Esophagus muscularis mucosa (tissue), 4 donors: ENCODE data around the gene LMF1. TPM values are rescaled to one million over a fixed set of nuclear protein-coding genes. Genes with fewer than 3 reads are reported as not detected.

Experiments
- DNase-seq: peaks from one replicate; pipeline ENCODE4 v3.0.0-alpha.2; 2017; ENCODE audit errors: extremely low spot score
- H3K27ac ChIP-seq, 4 donors: fragments of 200-600 bp; sonication (generic); replicated peaks in 1 of 4; 1 replicate in 3 of 4; 2 replicates in 1 of 4; pipeline ENCODE4 v1.5.1; 2016 to 2019; ENCODE audit warnings: mild to moderate bottlenecking in 1 of 4
- H3K27me3 ChIP-seq, 4 donors: fragments of 200-600 bp; sonication (generic); one replicate each; pipeline versions ENCODE4 v1.5.1 to v1.6.0; 2016 to 2019
- H3K36me3 ChIP-seq, 4 donors: fragments of 200-600 bp; sonication (generic); one replicate each; pipeline ENCODE4 v1.5.1; 2016 to 2019
- H3K4me1 ChIP-seq, 4 donors: fragments of 200-600 bp; sonication (generic); one replicate each; pipeline ENCODE4 v1.5.1; 2016 to 2019
- H3K4me3 ChIP-seq, 4 donors: fragments of 200-600 bp; sonication (generic); 1 replicate in 2 of 4; 2 replicates in 2 of 4; pipeline ENCODE4 v1.5.1; 2016 to 2019; ENCODE audit warnings: mild to moderate bottlenecking in 4 of 4, moderate library complexity in 1 of 4
- H3K9me3 ChIP-seq, 4 donors: fragments of 200-600 bp; sonication (generic); 1 replicate in 3 of 4; 2 replicates in 1 of 4; pipeline ENCODE4 v1.5.1; 2016 to 2019
- EP300 ChIP-seq: sonication (generic); formaldehyde crosslinking; IDR thresholded peaks from one replicate; pipeline ENCODE4 v1.6.1; 2017; ENCODE audit warnings: antibody characterized with exemption
- POLR2A ChIP-seq: fragments of 450-650 bp; IDR thresholded peaks from one replicate; pipeline ENCODE4 v1.6.1; 2017; ENCODE audit warnings: antibody characterized with exemption, moderate library complexity, mild to moderate bottlenecking, low read depth
- POLR2AphosphoS5 ChIP-seq, 2 donors: sonication (generic); formaldehyde crosslinking; IDR thresholded peaks; one replicate each; pipeline ENCODE4 v1.6.1; 2017; ENCODE audit warnings: antibody characterized with exemption in 2 of 2
- WGBS: methylation state at CpG from one replicate; pipeline ENCODE4 v1.1.5; 2018; 5-methylcytosine and 5-hydroxymethylcytosine counted together
- intact Hi-C: fragments of 100-400 bp; cut with DNase I; formaldehyde crosslinking; loops from one replicate; pipeline ENCODE4 v1.15.1; 2023
- total RNA-seq, 4 donors: library from RNA; depleted of rRNA; stranded (reverse); fragments of >200 nt; gene quantifications; one replicate each; pipeline versions ENCODE4 v1.1.0 to v1.2.1, GENCODE V29; 2016
- TF ChIP-seq, protein P1 (sequence below), 3 experiments: fragments of 200-600 bp in 2 of 3; fragments of 450-650 bp in 1 of 3; sonication (generic) in 2 of 3; IDR thresholded peaks; one replicate each; pipeline ENCODE4 v1.5.1; 2017 to 2019; ENCODE audit warnings: antibody characterized with exemption in 3 of 3, mild to moderate bottlenecking in 2 of 3, moderate library complexity in 1 of 3

The LMF1 gene
- total RNA-seq, 4 donors from 2014 or later: 14.5 to 32.0 (median 23.8) TPM

DNA sequence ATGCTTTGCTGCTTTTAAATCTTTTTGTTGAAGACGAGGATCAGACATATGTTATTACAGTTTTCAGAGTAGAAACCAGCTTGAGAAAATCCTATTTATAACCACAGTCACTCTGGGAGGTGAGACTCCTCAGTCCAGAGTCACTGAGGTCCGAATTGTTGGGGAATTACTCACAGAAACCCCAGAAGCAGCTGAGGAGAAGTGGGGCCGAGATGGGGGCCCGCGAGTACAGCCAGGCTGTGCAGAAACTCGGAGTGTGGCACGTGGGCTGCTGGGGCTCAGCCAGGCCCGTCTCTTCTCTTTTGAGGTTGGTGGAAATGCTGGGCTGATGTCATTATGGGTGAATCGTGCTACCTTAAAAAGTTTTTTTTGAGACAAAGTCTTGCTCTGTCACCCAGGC lies 155.8 kb downstream of the LMF1 start:
- peaks cover 0 to 98% (median 29%) of the 10 kb centered on the region in 4 donors for H3K27me3 ChIP-seq
- TF ChIP-seq POLR2A (no peak), EP300 (no peak), POLR2AphosphoS5 (IDR thresholded peaks at IDR 0.05) (no peak)
- TF ChIP-seq, protein P1, sequence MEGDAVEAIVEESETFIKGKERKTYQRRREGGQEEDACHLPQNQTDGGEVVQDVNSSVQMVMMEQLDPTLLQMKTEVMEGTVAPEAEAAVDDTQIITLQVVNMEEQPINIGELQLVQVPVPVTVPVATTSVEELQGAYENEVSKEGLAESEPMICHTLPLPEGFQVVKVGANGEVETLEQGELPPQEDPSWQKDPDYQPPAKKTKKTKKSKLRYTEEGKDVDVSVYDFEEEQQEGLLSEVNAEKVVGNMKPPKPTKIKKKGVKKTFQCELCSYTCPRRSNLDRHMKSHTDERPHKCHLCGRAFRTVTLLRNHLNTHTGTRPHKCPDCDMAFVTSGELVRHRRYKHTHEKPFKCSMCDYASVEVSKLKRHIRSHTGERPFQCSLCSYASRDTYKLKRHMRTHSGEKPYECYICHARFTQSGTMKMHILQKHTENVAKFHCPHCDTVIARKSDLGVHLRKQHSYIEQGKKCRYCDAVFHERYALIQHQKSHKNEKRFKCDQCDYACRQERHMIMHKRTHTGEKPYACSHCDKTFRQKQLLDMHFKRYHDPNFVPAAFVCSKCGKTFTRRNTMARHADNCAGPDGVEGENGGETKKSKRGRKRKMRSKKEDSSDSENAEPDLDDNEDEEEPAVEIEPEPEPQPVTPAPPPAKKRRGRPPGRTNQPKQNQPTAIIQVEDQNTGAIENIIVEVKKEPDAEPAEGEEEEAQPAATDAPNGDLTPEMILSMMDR (IDR thresholded peaks at IDR 0.05): no peak
- no peaks in the 10 kb centered on the region for H3K36me3 ChIP-seq
- no peak overlapping the region for H3K27ac ChIP-seq
- intact Hi-C loops: loop anchor here (2.0 kb wide), 1 partner anchor 240 kb away; no protein-coding TSS in a partner anchor
- peaks cover 0 to 8% (median 0%) of the 10 kb centered on the region in 4 donors for H3K9me3 ChIP-seq
- WGBS: 78% methylated on average over 9 of the region's 9 CpGs
- peaks cover 6 to 21% (median 9%) of the 10 kb centered on the region in 4 donors for H3K4me1 ChIP-seq
- DNase-seq: no peak
- H3K4me3 ChIP-seq: no peak overlapping the region

DNA sequence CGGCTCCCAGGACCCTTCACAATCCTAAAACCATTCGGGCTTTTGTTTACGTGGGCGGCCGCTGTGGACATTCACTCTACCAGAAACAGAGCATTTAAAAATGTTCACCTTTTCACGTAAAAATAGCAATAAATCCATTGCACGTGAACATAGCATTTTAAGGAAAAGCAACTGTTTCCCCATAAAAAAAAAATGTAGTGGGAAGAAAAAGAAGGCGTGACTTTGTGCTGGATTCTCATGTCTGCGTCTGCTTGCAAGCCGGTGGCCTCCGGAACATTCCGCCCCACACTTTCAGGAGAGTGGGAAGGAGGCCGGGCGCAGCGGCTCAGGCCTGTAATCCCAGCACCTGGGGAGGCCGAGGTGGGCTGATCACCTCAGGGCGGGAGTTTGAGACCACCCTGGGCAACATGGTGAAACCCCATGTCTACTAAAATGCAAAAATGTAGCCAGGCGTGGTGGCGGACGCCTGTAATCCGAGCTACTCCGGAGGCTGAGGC lies 156.8 kb downstream of the LMF1 start:
- Histone ChIP-seq H3K27me3 (peaks cover 0 to 94% (median 29%) of the 10 kb centered on the region in 4 donors), H3K36me3 (no peaks in the 10 kb centered on the region), H3K4me1 (peaks cover 6 to 27% (median 10%) of the 10 kb centered on the region in 4 donors), H3K9me3 (peaks cover 0 to 8% (median 0%) of the 10 kb centered on the region in 4 donors), H3K27ac (no peak overlapping the region), H3K4me3 (peak overlapping the region in 2 of 4 donors; percentile 16 to 51)
- no peak for DNase-seq
- intact Hi-C loops: loop anchor here (2.0 kb wide), 1 partner anchor 241 kb away; no protein-coding TSS in a partner anchor
- TF ChIP-seq, protein P1 (IDR thresholded peaks at IDR 0.05): peak in 1 of 3 experiments; percentile 2
- TF ChIP-seq POLR2A (no peak), POLR2AphosphoS5 (IDR thresholded peaks at IDR 0.05) (no peak), EP300 (no peak)
- 60% methylated on average over 22 of the region's 22 CpGs for WGBS

DNA sequence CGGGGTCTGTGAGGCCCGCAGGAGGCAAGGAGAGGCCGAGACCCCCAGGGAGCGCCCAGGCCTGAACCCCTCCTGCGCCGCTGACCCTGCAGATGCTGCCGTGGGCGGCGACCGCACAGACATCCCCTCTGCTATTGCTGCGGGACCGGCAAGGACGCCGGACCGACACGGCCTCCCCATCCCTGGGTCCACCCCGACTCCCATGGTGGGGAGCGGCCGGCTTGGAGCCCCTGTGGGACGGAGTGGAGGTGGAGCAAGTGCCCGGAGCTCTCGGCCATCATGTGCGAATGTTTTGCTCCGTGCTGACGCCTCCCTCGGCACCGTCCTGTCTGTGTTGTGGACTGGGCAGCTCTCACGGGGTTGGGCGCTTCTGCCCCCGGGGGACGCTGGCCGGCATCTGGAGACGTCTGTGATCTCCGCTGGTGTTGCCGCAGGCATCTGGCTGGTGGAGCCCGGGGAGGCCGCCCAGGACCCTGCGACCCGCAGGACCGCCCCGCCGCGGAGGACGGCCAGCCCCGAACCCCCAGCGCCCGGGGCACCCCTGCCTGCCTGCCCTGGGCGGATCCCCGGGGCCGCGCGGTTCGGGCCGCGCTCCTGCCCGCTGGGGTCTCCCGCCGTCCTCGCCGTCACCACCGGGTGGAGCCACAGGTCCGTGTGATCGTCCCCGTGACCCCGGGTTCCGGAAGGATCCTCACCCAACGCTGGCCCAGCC lies 157.4 kb downstream of the LMF1 start:
- Histone ChIP-seq H3K9me3 (peaks cover 0 to 8% (median 0%) of the 10 kb centered on the region in 4 donors), H3K27ac (no peak overlapping the region), H3K4me1 (peaks cover 10 to 33% (median 14%) of the 10 kb centered on the region in 4 donors), H3K36me3 (no peaks in the 10 kb centered on the region), H3K4me3 (peak overlapping the region; percentile 9 to 51 (median 22)), H3K27me3 (peaks cover 0 to 89% (median 29%) of the 10 kb centered on the region in 4 donors)
- 7% methylated on average over 15 of the region's 67 CpGs for WGBS
- no peak for TF ChIP-seq POLR2A
- no peak for TF ChIP-seq EP300
- TF ChIP-seq, protein P1 (IDR thresholded peaks at IDR 0.05): peak; percentile 43 to 52 (median 49)
- no peak for DNase-seq
- intact Hi-C loops: no loop called here

GRCh38 chr16:808085-808386 lies 162.7 kb downstream of the LMF1 start:
- TF ChIP-seq POLR2A (no peak), EP300 (no peak)
- TF ChIP-seq, protein P1 (IDR thresholded peaks at IDR 0.05): no peak
- H3K36me3 ChIP-seq: no peaks in the 10 kb centered on the region
- DNase-seq: no peak
- H3K9me3 ChIP-seq: peaks cover 0 to 8% (median 0%) of the 10 kb centered on the region in 4 donors
- H3K4me3 ChIP-seq: peak overlapping the region; percentile 72 to 97 (median 87)
- peaks cover 10 to 37% (median 23%) of the 10 kb centered on the region in 4 donors for H3K4me1 ChIP-seq
- peaks cover 0 to 64% (median 4%) of the 10 kb centered on the region in 4 donors for H3K27me3 ChIP-seq
- intact Hi-C loops: no loop called here
- 3% methylated on average over 16 of the region's 19 CpGs for WGBS
- H3K27ac ChIP-seq: peak overlapping the region; percentile 85 to 93 (median 89)
